Stimulated activated CD8-positive, alpha-beta memory T cell treated with anti-CD3 and anti-CD28 coated beads, Interleukin-7, amount 100 ng/mL, for 48 hours (primary cell): Measurements from ENCODE around the gene ODAD4.
"Not testable (repeated sequence)": the region's sequence is repeated elsewhere in the genome, so short reads cannot be mapped to it uniquely, and the experiment has no call there.

Experiments
- DNase-seq, 2 donors: peaks; one replicate each; pipeline ENCODE4 v3.0.0-alpha.2; 2020; ENCODE audit warnings: low read depth in 1 of 2; ENCODE audit errors: extremely low read depth in 1 of 2

ODAD4 gene

GRCh38 chr17:41989702-41990419 lies 59.4 kb downstream of the ODAD4 start:
- no peak for DNase-seq

- DNase-seq: no peak
These were observed 62.2 kb downstream of the ODAD4 start for GRCh38 chr17:41992576-41992975.

GRCh38 chr17:41996855-41997164 lies 66.4 kb downstream of the ODAD4 start:
- DNase-seq: no peak

- no peak for DNase-seq
These were observed 68.1 kb downstream of the ODAD4 start for GRCh38 chr17:41998497-41998896.

GRCh38 chr17:42000413-42001133 lies 70.2 kb downstream of the ODAD4 start:
- no peak for DNase-seq

- no peak for DNase-seq
These were observed 71.3 kb downstream of the ODAD4 start for GRCh38 chr17:42001729-42002128.

GRCh38 chr17:42002175-42002791 lies 71.9 kb downstream of the ODAD4 start:
- no peak for DNase-seq

GRCh38 chr17:42002792-42003301 lies 72.4 kb downstream of the ODAD4 start:
- no peak for DNase-seq

- DNase-seq: no peak
These were observed 74.7 kb downstream of the ODAD4 start for GRCh38 chr17:42005166-42005565.

GRCh38 chr17:42009170-42009569 lies 78.8 kb downstream of the ODAD4 start:
- DNase-seq: no peak

GRCh38 chr17:42010266-42010680 lies 79.9 kb downstream of the ODAD4 start:
- not testable (repeated sequence) for DNase-seq

- no peak for DNase-seq
These were observed 80.6 kb downstream of the ODAD4 start for GRCh38 chr17:42010898-42011516.

- not testable (repeated sequence) for DNase-seq
These were observed 81.9 kb downstream of the ODAD4 start for GRCh38 chr17:42012363-42012762.

GRCh38 chr17:42013740-42014139 lies 83.3 kb downstream of the ODAD4 start:
- DNase-seq: not testable (repeated sequence)
